Measurements from ENCODE around the gene TOR1AIP2. TPM values are rescaled to one million over a fixed set of nuclear protein-coding genes. Genes with fewer than 3 reads are reported as not detected.
"Not testable (repeated sequence)": the region's sequence is repeated elsewhere in the genome, so short reads cannot be mapped to it uniquely, and the experiment has no call there.

Gene TOR1AIP2
- total and polyA plus RNA-seq, 5 experiments from 2014 or later, result 7.6 to 52.8 (median 12.5) TPM

GRCh38 chr1:179871940-179872339 lies 5.7 kb downstream of the TOR1AIP2 start:
- H3K27me3 Mint-ChIP-seq, result no peaks in the 10 kb centered on the region
- peak overlapping the region in 3 of 10 donors; percentile 12 to 61 (median 32) for H3K27ac Mint-ChIP-seq
- POLR2A ChIA-PET, result no interaction called here
- no peak overlapping the region for H3K4me3 Mint-ChIP-seq
- peaks cover 0 to 61% (median 5%) of the 10 kb centered on the region in 3 donors for H3K36me3 Mint-ChIP-seq
- no peak for ATAC-seq
- peaks cover 11 to 62% (median 46%) of the 10 kb centered on the region in 4 donors for H3K4me1 Mint-ChIP-seq
- H3K9me3 Mint-ChIP-seq, result no peaks in the 10 kb centered on the region
- DNase-seq, result no peak

- Mint-ChIP-seq H3K27me3 (no peaks in the 10 kb centered on the region), H3K9me3 (no peaks in the 10 kb centered on the region), H3K36me3 (peaks cover 0 to 65% (median 5%) of the 10 kb centered on the region in 3 donors), H3K27ac (peak overlapping the region in 2 of 10 donors; percentile 40 to 55), H3K4me3 (no peak overlapping the region), H3K4me1 (peaks cover 12 to 53% (median 39%) of the 10 kb centered on the region in 4 donors)
- no peak for ATAC-seq
- POLR2A ChIA-PET, result no interaction called here
- no peak for DNase-seq
These were observed 6.7 kb downstream of the TOR1AIP2 start for GRCh38 chr1:179870870-179871269.

- H3K4me3 Mint-ChIP-seq, result no peak overlapping the region
- ATAC-seq (peak; percentile 81 to 84), DNase-seq (peak; percentile 10 to 64 (median 48))
- H3K27me3 Mint-ChIP-seq, result no peaks in the 10 kb centered on the region
- peaks cover 0 to 64% (median 7%) of the 10 kb centered on the region in 3 donors for H3K36me3 Mint-ChIP-seq
- H3K9me3 Mint-ChIP-seq, result no peaks in the 10 kb centered on the region
- H3K27ac Mint-ChIP-seq, result peak overlapping the region in 7 of 10 donors; percentile 2 to 46 (median 9)
- peaks cover 9 to 28% (median 19%) of the 10 kb centered on the region in 4 donors for H3K4me1 Mint-ChIP-seq
- POLR2A ChIA-PET, result interaction anchor here (1.5 to 2.9 kb wide), 2 partner anchors 15 to 311 kb away, joined by 5 to 12 read pairs; partner anchors contain the start of gene TOR1AIP1
These were observed 9.9 kb downstream of the TOR1AIP2 start for GRCh38 chr1:179867493-179868330.

- ATAC-seq, result no peak
- Mint-ChIP-seq H3K36me3 (peaks cover 0 to 65% (median 10%) of the 10 kb centered on the region in 3 donors), H3K9me3 (no peaks in the 10 kb centered on the region), H3K4me1 (peaks cover 9 to 18% (median 11%) of the 10 kb centered on the region in 4 donors), H3K27ac (no peak overlapping the region), H3K4me3 (no peak overlapping the region), H3K27me3 (no peaks in the 10 kb centered on the region)
- POLR2A ChIA-PET, result interaction anchor here (1.5 to 2.9 kb wide), 2 partner anchors 16 to 312 kb away, joined by 5 to 12 read pairs; partner anchors contain the start of gene TOR1AIP1
- DNase-seq, result no peak
These were observed 11.0 kb downstream of the TOR1AIP2 start for GRCh38 chr1:179866616-179867015.

GRCh38 chr1:179865377-179865776 lies 12.2 kb downstream of the TOR1AIP2 start:
- Mint-ChIP-seq H3K36me3 (peaks cover 0 to 70% (median 8%) of the 10 kb centered on the region in 3 donors), H3K4me3 (no peak overlapping the region), H3K27me3 (no peaks in the 10 kb centered on the region), H3K27ac (peak overlapping the region in 2 of 10 donors; percentile 25 to 58), H3K4me1 (peaks cover 7 to 17% (median 9%) of the 10 kb centered on the region in 4 donors), H3K9me3 (no peaks in the 10 kb centered on the region)
- no peak for ATAC-seq
- DNase-seq, result no peak
- POLR2A ChIA-PET, result interaction anchor here (2.9 kb wide), 1 partner anchor 17 kb away, joined by 12 read pairs; the partner anchor contains the start of gene TOR1AIP1

- Mint-ChIP-seq H3K4me3 (peak overlapping the region in 1 of 10 donors; percentile 20), H3K4me1 (peaks cover 0 to 14% (median 4%) of the 10 kb centered on the region in 4 donors), H3K27ac (no peak overlapping the region), H3K27me3 (no peaks in the 10 kb centered on the region), H3K9me3 (no peaks in the 10 kb centered on the region), H3K36me3 (peaks cover 0 to 63% (median 7%) of the 10 kb centered on the region in 3 donors)
- POLR2A ChIA-PET, result no interaction called here
- ATAC-seq, result no peak
- DNase-seq, result no peak
These were observed 17.0 kb downstream of the TOR1AIP2 start for GRCh38 chr1:179860652-179861051.

GRCh38 chr1:179857009-179857408 lies 20.6 kb downstream of the TOR1AIP2 start:
- Mint-ChIP-seq H3K27me3 (no peaks in the 10 kb centered on the region), H3K36me3 (peaks cover 0 to 61% (median 12%) of the 10 kb centered on the region in 3 donors), H3K4me3 (no peak overlapping the region), H3K9me3 (no peaks in the 10 kb centered on the region), H3K27ac (peak overlapping the region in 2 of 10 donors; percentile 24 to 46), H3K4me1 (peaks cover 3 to 14% (median 4%) of the 10 kb centered on the region in 4 donors)
- ATAC-seq (no peak), DNase-seq (no peak)
- POLR2A ChIA-PET, result no interaction called here

- ATAC-seq (no peak), DNase-seq (no peak)
- Mint-ChIP-seq H3K9me3 (no peaks in the 10 kb centered on the region), H3K27ac (peak overlapping the region in 2 of 10 donors; percentile 33 to 75), H3K36me3 (peaks cover 0 to 62% (median 13%) of the 10 kb centered on the region in 3 donors), H3K27me3 (no peaks in the 10 kb centered on the region), H3K4me1 (peaks cover 3 to 14% (median 4%) of the 10 kb centered on the region in 4 donors), H3K4me3 (no peak overlapping the region)
- POLR2A ChIA-PET, result no interaction called here
These were observed 21.3 kb downstream of the TOR1AIP2 start for GRCh38 chr1:179856296-179856695.

- DNase-seq, H3K4me3 Mint-ChIP-seq, ATAC-seq, POLR2A ChIA-PET, H3K9me3 Mint-ChIP-seq, H3K27ac Mint-ChIP-seq, H3K27me3 Mint-ChIP-seq: not testable (repeated sequence)
- Mint-ChIP-seq H3K4me1 (peaks cover 4 to 12% (median 5%) of the 10 kb centered on the region in 4 donors), H3K36me3 (peaks cover 0 to 64% (median 16%) of the 10 kb centered on the region in 3 donors)
These were observed 21.8 kb downstream of the TOR1AIP2 start for GRCh38 chr1:179855831-179856230.

GRCh38 chr1:179853102-179853501 lies 24.5 kb downstream of the TOR1AIP2 start:
- Mint-ChIP-seq H3K4me3 (no peak overlapping the region), H3K4me1 (peaks cover 0 to 4% (median 2%) of the 10 kb centered on the region in 4 donors), H3K36me3 (peaks cover 0 to 81% (median 29%) of the 10 kb centered on the region in 3 donors), H3K27me3 (no peaks in the 10 kb centered on the region), H3K9me3 (no peaks in the 10 kb centered on the region), H3K27ac (no peak overlapping the region)
- no peak for DNase-seq
- POLR2A ChIA-PET, result no interaction called here
- no peak for ATAC-seq

GRCh38 chr1:179848233-179848632 lies 29.4 kb downstream of the TOR1AIP2 start:
- Mint-ChIP-seq H3K9me3 (no peaks in the 10 kb centered on the region), H3K27ac (no peak overlapping the region), H3K27me3 (no peaks in the 10 kb centered on the region), H3K4me3 (no peak overlapping the region), H3K4me1 (peaks cover 0 to 8% (median 3%) of the 10 kb centered on the region in 4 donors), H3K36me3 (peaks cover 0 to 80% (median 41%) of the 10 kb centered on the region in 3 donors)
- POLR2A ChIA-PET, result no interaction called here
- ATAC-seq (no peak), DNase-seq (no peak)

- H3K4me3 Mint-ChIP-seq, result no peak overlapping the region
- H3K27me3 Mint-ChIP-seq, result no peaks in the 10 kb centered on the region
- H3K9me3 Mint-ChIP-seq, result no peaks in the 10 kb centered on the region
- peaks cover 0 to 31% (median 9%) of the 10 kb centered on the region in 3 donors for H3K36me3 Mint-ChIP-seq
- POLR2A ChIA-PET, result interaction anchor here (0.6 kb wide), 1 partner anchor 661 kb away, joined by 3 read pairs; no protein-coding TSS in a partner anchor
- no peak overlapping the region for H3K27ac Mint-ChIP-seq
- no peak for DNase-seq
- no peak for ATAC-seq
- H3K4me1 Mint-ChIP-seq, result peaks cover 0 to 5% (median under 1%) of the 10 kb centered on the region in 4 donors
These were observed 37.5 kb downstream of the TOR1AIP2 start for GRCh38 chr1:179840107-179840506.

Measured in naive thymus-derived CD8-positive, alpha-beta T cell (primary cell).